HG02571 (cell line): ENCODE measurements around the gene CA7.
"Not testable (repeated sequence)": the region's sequence is repeated elsewhere in the genome, so short reads cannot be mapped to it uniquely, and the experiment has no call there.

Experiments
- ATAC-seq: cut with Tn5 transposase; IDR thresholded peaks from one replicate; pipeline ENCODE4 v1.9.1; 2021; ENCODE audit warnings: mild to moderate bottlenecking, moderate library complexity; ENCODE audit not compliant: unreplicated experiment

CA7 gene

GRCh38 chr16:66846266-66846665, 2.1 kb downstream of the CA7 start:
- no peak for ATAC-seq

- no peak for ATAC-seq
These were observed 2.6 kb downstream of the CA7 start for GRCh38 chr16:66846831-66847230.

DNA sequence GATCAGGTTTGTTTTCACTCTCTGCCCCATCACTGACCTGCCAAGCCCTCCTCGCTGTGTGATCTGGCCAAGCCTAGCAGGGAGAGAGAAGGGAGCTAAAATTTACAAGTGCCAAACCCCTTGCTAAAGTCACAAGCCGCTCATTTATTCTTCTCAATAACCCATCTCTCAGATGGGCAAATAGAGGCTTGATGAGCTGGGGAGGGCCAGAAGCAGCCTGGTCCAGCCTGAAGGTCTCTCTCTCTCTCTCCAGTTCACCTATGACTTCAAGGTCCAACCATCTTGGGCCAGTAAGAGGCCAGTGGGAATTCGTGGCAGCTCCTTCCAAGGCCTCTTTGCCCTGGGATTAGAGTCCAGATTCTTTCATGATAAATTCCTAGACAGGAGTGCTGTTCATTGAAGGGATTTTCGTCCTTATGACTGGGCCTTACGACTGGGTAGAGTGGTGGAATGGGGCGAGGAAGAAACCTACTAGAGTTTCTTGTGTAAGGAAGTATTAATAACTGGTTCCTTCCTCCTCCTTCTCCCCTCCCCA, 3.4 kb downstream of the CA7 start:
- ATAC-seq, result no peak

DNA sequence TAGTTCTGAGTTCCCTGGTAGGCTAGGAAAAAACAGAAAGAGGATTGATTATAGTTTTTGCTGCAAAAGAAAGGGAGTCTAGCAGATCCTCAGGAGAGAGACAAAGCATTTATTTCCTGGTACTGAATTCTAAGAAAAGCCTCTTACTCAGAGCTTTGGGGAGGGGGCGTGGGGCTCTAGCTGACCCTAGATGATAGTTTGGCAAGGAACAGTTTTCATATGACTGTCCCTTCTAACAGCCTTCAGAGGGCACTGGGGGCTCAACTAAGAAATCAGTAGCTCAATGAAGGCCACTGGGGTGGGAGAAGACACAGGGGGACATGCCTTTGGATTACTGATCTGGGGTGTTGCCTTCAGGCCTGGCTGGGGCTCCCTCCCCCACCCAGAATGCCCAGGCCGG, 4.0 kb downstream of the CA7 start:
- no peak for ATAC-seq

DNA sequence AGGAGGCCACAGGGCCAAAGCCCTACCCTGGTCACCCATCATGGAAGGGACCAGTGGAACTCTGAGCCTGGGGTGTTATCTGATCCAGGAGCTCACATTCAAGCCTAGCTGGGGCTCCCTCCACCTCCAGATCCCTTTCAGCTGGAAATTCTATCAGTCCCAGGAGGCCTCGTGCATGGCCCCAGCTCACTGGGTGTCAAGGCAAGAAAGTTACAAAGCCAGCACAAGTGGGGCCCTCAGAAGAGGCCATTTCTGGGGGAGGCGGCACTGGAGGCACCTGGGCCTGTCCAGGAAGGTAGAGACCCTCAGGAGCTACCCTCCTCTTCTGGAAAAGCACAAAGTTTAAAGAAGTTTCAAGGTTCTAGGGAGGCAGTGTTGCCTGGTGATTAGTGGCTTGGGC, 4.8 kb downstream of the CA7 start:
- ATAC-seq, result no peak

- no peak for ATAC-seq
These were observed 5.3 kb downstream of the CA7 start for GRCh38 chr16:66849549-66849948.

- no peak for ATAC-seq
These were observed 6.1 kb downstream of the CA7 start for GRCh38 chr16:66850115-66850815.

GRCh38 chr16:66851166-66851964, 7.2 kb downstream of the CA7 start:
- no peak for ATAC-seq

GRCh38 chr16:66853261-66854139, 9.3 kb downstream of the CA7 start:
- no peak for ATAC-seq

GRCh38 chr16:66856184-66856730, 12.0 kb downstream of the CA7 start:
- no peak for ATAC-seq

GRCh38 chr16:66856801-66857200, 12.6 kb downstream of the CA7 start:
- no peak for ATAC-seq

- no peak for ATAC-seq
These were observed 13.2 kb downstream of the CA7 start for GRCh38 chr16:66857437-66857836.

DNA sequence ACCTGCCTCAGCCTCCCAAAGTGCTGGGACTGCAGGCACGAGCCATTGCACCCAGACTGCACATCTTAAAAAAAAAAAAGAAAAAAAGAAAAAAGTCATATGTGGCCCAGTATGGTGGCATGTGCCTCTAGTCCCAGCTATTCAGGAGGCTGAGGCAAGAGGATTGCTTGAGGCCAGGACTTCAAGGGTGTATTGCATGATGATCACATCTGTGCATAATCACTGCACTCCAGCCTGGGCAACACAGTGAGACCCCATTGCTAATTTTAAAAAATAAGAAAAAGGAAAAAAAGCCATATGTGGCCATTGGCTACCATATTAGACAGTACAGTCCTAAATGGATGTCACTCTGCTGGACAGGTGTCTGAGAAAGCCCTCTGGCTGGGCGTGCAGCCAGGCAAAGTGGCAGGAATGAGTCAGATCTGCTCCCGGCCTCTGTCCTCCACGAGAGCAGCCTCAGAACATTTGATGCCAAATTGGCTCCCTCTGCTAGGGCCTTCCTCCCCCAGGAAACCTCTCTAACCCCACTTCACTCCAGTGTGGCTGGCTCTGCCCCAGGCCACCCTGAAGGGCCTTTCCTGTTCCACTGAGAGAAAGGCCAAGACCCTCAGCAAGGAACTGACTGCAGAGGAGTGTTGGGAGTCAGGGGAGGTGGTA, 14.7 kb downstream of the CA7 start:
- ATAC-seq, result peak; percentile 59

GRCh38 chr16:66859397-66860068, 15.3 kb downstream of the CA7 start:
- peak; percentile 12 for ATAC-seq

DNA sequence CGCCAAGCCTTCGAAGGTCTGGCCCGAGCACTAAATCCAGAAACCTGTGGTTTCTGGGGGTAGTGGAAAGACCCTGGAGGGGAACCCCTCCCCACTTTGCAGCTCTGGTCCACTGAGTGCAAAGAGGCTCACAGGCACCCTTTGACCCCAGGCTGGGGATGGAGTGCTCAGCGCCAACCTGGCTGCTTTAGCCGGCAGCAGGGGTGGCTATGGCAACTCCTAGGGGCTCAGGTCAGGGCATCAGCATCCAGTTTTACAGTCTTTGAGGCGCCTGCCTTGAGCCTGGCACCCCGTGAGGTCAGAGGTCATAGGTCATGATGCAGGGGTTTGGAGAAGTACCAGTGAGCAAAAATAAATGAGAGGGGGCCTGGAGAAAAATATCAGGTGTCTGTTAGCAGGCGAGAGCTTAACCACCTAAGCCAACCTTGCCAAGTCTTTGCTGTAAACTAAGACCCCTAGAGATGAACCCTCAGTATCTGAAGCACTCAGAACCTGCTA, 17.9 kb downstream of the CA7 start:
- no peak for ATAC-seq

GRCh38 chr16:66863707-66864106, 19.5 kb downstream of the CA7 start:
- no peak for ATAC-seq

GRCh38 chr16:66869424-66869823, 25.2 kb downstream of the CA7 start:
- no peak for ATAC-seq

- ATAC-seq, result not testable (repeated sequence)
These were observed 27.1 kb downstream of the CA7 start for GRCh38 chr16:66871363-66871762.

DNA sequence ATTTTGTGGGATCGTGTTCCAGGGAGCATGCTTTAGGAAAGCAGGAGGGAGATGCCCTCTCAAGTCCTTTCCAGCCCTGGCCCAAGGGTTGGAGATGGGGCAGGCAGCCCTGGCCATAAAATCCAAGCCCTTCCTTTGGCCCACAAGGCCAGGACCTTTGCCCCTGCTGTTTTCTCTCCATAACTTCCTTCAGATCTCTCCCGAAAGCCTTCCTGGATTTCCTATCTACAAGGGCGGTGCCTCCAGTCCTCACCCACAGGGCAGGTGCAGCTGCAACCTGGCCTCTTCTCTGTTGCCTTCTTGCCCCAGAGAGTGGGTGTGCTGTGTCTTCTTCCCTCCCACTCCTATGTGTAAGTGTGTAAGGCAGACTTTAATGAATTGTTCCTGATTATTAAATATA, 27.6 kb downstream of the CA7 start:
- ATAC-seq, result no peak

DNA sequence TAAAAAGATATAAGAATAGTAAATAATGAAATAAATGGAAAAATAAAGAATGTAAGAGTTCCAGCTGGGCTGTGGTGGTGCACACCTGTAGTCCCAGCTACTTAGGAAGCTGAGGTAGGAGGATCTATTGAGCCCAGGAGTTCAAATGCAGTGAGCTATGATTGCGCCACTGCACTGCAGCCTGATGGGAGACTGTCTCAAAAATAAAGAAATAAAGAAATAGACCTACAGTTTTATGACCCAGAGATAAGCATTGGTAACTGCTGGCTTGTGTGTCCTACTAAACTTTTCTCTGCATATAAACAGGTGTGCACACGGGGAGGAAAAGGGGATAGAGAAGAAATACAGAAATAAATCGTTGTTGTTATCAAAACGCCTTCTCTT, 28.3 kb downstream of the CA7 start:
- no peak for ATAC-seq
